ENCODE results near the gene SH2B2. TPM values are rescaled to one million over a fixed set of nuclear protein-coding genes. Genes with fewer than 3 reads are reported as not detected.
A peak's percentile ranks its signal among the peaks of the same experiment; 100 is the strongest.

SH2B2 gene
- total and polyA plus RNA-seq, 11 donors: 0.50 to 5.7 (median 2.2) TPM

GRCh38 chr7:102258749-102259107, 27.9 kb upstream of the SH2B2 start:
- DNase-seq (no peak), ATAC-seq (no peak)
- Histone ChIP-seq H3K36me3 (no peaks in the 10 kb centered on the region), H3K9me3 (no peaks in the 10 kb centered on the region), H3K27ac (no peak overlapping the region), H3K4me3 (no peak overlapping the region), H3K4me1 (no peaks in the 10 kb centered on the region), H3K27me3 (no peaks in the 10 kb centered on the region)
- TF ChIP-seq POLR2A (IDR thresholded peaks at IDR 0.05) (no peak), CTCF (IDR thresholded peaks at IDR 0.05) (no peak)
- intact Hi-C loops (cut with DNase I): no loop called here
- WGBS, 4 donors: 83 to 89% (median 85%) methylated on average over 11 to 12 of the region's 12 CpGs

- intact Hi-C loops (cut with DNase I): loop anchor here in 2 of 10 donors (10.0 kb wide), 2 partner anchors 656 to 896 kb away; partner anchors contain the start of gene COL26A1 (in 1 of the 2)
- 31 to 53% (median 45%) methylated on average over 3 to 9 of the region's 9 CpGs for WGBS, 4 donors
- Histone ChIP-seq H3K27me3 (no peaks in the 10 kb centered on the region), H3K36me3 (no peaks in the 10 kb centered on the region), H3K9me3 (no peaks in the 10 kb centered on the region), H3K27ac (no peak overlapping the region), H3K4me1 (no peaks in the 10 kb centered on the region), H3K4me3 (no peak overlapping the region)
- DNase-seq: peak in 4 of 5 donors; percentile 49 to 83 (median 62)
- no peak for TF ChIP-seq CTCF (IDR thresholded peaks at IDR 0.05)
- ATAC-seq: peak; percentile 77 to 92 (median 88)
These were observed 25.8 kb upstream of the SH2B2 start for GRCh38 chr7:102260856-102261255.

- WGBS, 4 donors: 80 to 82% (median 81%) methylated on average over 9 of the region's 9 CpGs
- H3K4me3 ChIP-seq: no peak overlapping the region
- no peaks in the 10 kb centered on the region for H3K9me3 ChIP-seq
- no peaks in the 10 kb centered on the region for H3K27me3 ChIP-seq
- no peak overlapping the region for H3K27ac ChIP-seq
- TF ChIP-seq POLR2A (IDR thresholded peaks at IDR 0.05) (no peak), CTCF (IDR thresholded peaks at IDR 0.05) (no peak)
- H3K4me1 ChIP-seq: no peaks in the 10 kb centered on the region
- ATAC-seq (no peak), DNase-seq (no peak)
- intact Hi-C loops (cut with DNase I): loop anchor here in 2 of 10 donors (10.0 kb wide), 2 partner anchors 657 to 897 kb away; partner anchors contain the start of gene COL26A1 (in 1 of the 2)
- no peaks in the 10 kb centered on the region for H3K36me3 ChIP-seq
These were observed 25.2 kb upstream of the SH2B2 start for GRCh38 chr7:102261451-102261850.

GRCh38 chr7:102262546-102262945, 24.1 kb upstream of the SH2B2 start:
- peak in 1 of 4 donors; percentile 16 for ATAC-seq
- intact Hi-C loops (cut with DNase I): loop anchor here in 2 of 10 donors (10.0 kb wide), 2 partner anchors 658 to 898 kb away; partner anchors contain the start of gene COL26A1 (in 1 of the 2)
- no peak overlapping the region for H3K27ac ChIP-seq
- WGBS, 4 donors: 92 to 96% (median 94%) methylated on average over 11 to 13 of the region's 13 CpGs
- no peak for DNase-seq
- H3K4me3 ChIP-seq: no peak overlapping the region
- H3K36me3 ChIP-seq: no peaks in the 10 kb centered on the region
- H3K9me3 ChIP-seq: no peaks in the 10 kb centered on the region
- no peaks in the 10 kb centered on the region for H3K27me3 ChIP-seq
- no peaks in the 10 kb centered on the region for H3K4me1 ChIP-seq
- no peak for TF ChIP-seq CTCF (IDR thresholded peaks at IDR 0.05)
- no peak for TF ChIP-seq POLR2A (IDR thresholded peaks at IDR 0.05)

Data from heart left ventricle (tissue), 16 donors.